Left ventricle myocardium inferior (tissue), 1 donor: ENCODE data around the gene LSM14B. TPM values are rescaled to one million over a fixed set of nuclear protein-coding genes. Genes with fewer than 3 reads are reported as not detected.

Source experiments
- DNase-seq: peaks from one replicate; pipeline ENCODE4 v3.0.0-alpha.2; 2020
- H3K27ac ChIP-seq: fragments of 200-600 bp; replicated peaks from 2 replicates; pipeline ENCODE4 v1.8.0; 2021
- H3K27me3 ChIP-seq: fragments of 200-600 bp; 2 replicates; pipeline ENCODE4 v1.8.0; 2021; ENCODE audit warnings: low read depth
- H3K36me3 ChIP-seq: fragments of 200-600 bp; 2 replicates; pipeline ENCODE4 v1.8.0; 2021
- H3K4me1 ChIP-seq: fragments of 200-600 bp; 2 replicates; pipeline ENCODE4 v1.8.0; 2021
- H3K4me3 ChIP-seq: fragments of 200-600 bp; 2 replicates; pipeline ENCODE4 v1.8.0; 2021; ENCODE audit warnings: mild to moderate bottlenecking, moderate library complexity
- H3K9me3 ChIP-seq: fragments of 200-600 bp; replicated peaks from 2 replicates; pipeline ENCODE4 v1.8.0; 2021
- intact Hi-C: fragments of 100-400 bp; cut with micrococcal nuclease; formaldehyde crosslinking; loops from one replicate; pipeline ENCODE4 v1.11.0; 2022
- total RNA-seq: library from RNA; stranded (reverse); fragmentation: NEBNext Ultra II Directional; extraction: Animal tissue kit (Norgen Biotek cat#: 25700); gene quantifications from one replicate; pipeline ENCODE4 v1.2.1, GENCODE V29; 2021
- TF ChIP-seq, protein P1 (sequence below): fragments of 200-600 bp; IDR thresholded peaks from 2 replicates; pipeline ENCODE4 v1.8.0; 2021; ENCODE audit warnings: antibody characterized with exemption, mild to moderate bottlenecking, borderline replicate concordance
- donor health status: DM: no; HTN: yes; CAD: no; lungs with severe emphysema.

The LSM14B gene
- total RNA-seq, 1 donor from 2014 or later, result 51.6 TPM

DNA sequence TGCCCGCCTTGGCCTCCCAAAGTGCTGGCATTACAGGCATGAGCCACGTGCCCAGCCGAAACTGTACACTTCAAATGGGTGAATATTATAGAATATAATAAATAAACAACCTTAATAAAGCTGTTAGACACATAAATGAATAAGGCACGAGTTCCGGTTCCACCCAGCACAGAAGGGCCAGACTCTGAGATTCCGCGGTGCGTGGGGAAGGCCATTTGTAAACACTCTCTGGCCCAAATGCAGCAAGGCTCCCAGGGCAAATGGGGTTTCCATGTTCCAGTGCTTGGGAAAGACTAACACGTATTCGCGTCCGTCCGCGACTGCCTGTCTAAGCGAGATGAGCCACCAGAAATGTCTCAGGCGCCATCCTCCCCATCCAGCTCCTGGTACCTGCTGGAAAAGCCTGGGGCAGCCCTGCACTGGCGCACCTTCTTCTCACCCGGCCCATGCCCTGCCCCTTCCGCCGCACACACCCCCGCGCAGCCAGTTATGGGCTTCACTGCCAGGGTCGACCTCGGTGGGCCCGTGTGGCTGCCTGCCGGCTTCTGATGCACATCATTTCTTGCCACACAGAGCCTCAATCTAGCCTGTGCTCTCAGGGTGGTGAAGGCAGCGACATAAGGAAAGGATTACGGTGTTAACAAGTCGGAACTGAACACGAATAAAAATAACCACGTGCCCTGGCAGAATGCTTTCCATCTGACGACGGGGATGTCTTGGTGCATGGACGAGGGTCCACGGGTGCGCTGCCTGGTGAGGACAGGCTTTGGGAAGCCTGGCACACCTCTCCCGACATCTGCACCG, 5.5 kb upstream of the LSM14B start:
- no peak for DNase-seq
- no peaks in the 10 kb centered on the region for H3K36me3 ChIP-seq
- TF ChIP-seq, protein P1, sequence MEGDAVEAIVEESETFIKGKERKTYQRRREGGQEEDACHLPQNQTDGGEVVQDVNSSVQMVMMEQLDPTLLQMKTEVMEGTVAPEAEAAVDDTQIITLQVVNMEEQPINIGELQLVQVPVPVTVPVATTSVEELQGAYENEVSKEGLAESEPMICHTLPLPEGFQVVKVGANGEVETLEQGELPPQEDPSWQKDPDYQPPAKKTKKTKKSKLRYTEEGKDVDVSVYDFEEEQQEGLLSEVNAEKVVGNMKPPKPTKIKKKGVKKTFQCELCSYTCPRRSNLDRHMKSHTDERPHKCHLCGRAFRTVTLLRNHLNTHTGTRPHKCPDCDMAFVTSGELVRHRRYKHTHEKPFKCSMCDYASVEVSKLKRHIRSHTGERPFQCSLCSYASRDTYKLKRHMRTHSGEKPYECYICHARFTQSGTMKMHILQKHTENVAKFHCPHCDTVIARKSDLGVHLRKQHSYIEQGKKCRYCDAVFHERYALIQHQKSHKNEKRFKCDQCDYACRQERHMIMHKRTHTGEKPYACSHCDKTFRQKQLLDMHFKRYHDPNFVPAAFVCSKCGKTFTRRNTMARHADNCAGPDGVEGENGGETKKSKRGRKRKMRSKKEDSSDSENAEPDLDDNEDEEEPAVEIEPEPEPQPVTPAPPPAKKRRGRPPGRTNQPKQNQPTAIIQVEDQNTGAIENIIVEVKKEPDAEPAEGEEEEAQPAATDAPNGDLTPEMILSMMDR, result no peak
- peak overlapping the region; percentile 96 for H3K27ac ChIP-seq
- peaks cover 17% of the 10 kb centered on the region for H3K9me3 ChIP-seq
- intact Hi-C loops, result no loop called here
- H3K27me3 ChIP-seq, result peaks cover 45% of the 10 kb centered on the region
- H3K4me3 ChIP-seq, result no peak overlapping the region
- H3K4me1 ChIP-seq, result peaks cover 43% of the 10 kb centered on the region

DNA sequence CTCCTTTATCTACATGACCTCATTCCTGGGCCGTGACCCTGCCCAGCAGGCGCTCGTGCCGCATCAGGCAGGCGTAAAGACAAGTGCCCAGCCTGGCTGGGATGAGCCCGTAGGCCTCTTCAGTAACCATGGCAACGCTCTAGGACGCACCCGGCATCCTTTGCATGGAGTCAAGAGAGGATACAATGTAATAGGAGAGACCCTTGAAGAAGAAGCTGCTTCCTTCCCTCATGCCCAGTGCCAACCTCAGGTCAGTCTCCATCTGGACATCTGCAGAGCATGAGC, 5.0 kb upstream of the LSM14B start:
- Histone ChIP-seq H3K36me3 (no peaks in the 10 kb centered on the region), H3K4me3 (no peak overlapping the region), H3K9me3 (peaks cover 12% of the 10 kb centered on the region), H3K4me1 (peaks cover 43% of the 10 kb centered on the region), H3K27ac (peak overlapping the region; percentile 96), H3K27me3 (peaks cover 45% of the 10 kb centered on the region)
- DNase-seq, result no peak
- intact Hi-C loops, result no loop called here
- TF ChIP-seq, protein P1, result no peak

DNA sequence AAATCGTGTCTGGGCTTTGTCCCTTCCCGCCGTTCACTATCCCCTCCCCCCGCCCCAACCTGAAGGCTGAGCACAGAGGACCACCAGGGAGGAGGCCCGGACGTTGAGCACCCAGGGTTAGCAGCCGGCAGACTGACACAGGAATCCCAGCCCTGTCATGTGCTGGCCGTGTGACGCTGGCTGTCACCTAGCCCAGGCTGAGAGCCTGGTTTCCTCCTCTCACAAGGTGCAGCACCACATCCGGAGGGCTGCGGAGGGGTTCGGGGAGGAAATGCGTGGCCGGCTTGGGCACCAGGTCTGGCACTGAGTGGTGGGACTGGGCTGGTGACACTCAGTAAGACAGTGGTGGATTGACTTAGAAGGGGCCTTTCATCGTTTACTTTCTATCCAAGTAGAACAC, 4.6 kb upstream of the LSM14B start:
- TF ChIP-seq, protein P1, result no peak
- H3K4me1 ChIP-seq, result peaks cover 45% of the 10 kb centered on the region
- no peaks in the 10 kb centered on the region for H3K36me3 ChIP-seq
- intact Hi-C loops, result no loop called here
- peaks cover 8% of the 10 kb centered on the region for H3K9me3 ChIP-seq
- DNase-seq, result peak; percentile 55
- H3K27me3 ChIP-seq, result peaks cover 45% of the 10 kb centered on the region
- peak overlapping the region; percentile 96 for H3K27ac ChIP-seq
- peak overlapping the region; percentile 14 for H3K4me3 ChIP-seq

DNA sequence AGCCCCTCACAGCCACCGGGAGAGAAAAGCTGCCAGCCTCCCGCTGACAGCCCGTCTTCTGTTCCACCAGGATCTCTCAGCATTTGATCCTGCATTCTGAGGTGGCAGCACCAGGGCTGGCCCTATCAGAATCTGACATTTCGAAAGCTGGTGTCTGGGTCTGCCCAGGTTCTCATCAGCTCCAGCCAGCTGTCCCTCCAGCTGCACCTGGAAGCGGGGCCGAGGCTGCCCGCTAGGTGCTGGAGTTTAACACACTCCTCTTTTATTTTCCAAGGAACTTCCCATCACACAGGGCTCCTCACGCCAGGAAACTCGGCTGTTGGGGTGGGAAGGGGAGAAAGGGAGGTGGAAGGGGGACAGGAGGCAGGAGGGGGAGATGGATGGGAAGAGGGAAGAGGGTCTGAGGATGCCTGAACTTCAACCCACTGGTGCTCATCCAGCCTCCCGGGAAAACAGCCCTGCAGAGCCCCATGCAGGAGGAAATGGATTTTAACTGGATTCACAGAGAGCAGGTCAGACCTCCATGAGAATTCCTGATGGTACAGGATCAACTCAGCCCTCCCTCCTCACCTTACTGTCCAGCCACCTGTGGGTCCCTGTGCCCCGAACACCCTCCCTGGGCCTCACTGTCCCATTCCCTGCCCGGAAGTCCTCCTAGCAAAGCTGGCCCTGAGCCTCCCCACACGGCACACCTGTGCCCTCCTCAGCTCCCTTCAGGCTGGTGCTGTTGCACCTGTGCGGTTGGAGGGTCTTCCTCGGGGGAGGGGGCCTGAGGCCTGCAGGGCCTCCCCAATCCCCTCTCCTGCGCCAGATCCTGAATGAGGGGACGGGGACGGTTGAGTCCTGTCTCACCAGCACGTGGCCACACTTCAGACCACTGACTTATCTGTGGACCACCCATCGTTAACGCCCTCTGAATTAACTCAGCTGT, 3.9 kb upstream of the LSM14B start:
- peaks cover 45% of the 10 kb centered on the region for H3K27me3 ChIP-seq
- no peaks in the 10 kb centered on the region for H3K36me3 ChIP-seq
- TF ChIP-seq, protein P1, result no peak
- peaks cover under 1% of the 10 kb centered on the region for H3K9me3 ChIP-seq
- H3K4me3 ChIP-seq, result peak overlapping the region; percentile 14
- H3K27ac ChIP-seq, result peak overlapping the region; percentile 96
- intact Hi-C loops, result no loop called here
- DNase-seq, result no peak
- peaks cover 52% of the 10 kb centered on the region for H3K4me1 ChIP-seq

DNA sequence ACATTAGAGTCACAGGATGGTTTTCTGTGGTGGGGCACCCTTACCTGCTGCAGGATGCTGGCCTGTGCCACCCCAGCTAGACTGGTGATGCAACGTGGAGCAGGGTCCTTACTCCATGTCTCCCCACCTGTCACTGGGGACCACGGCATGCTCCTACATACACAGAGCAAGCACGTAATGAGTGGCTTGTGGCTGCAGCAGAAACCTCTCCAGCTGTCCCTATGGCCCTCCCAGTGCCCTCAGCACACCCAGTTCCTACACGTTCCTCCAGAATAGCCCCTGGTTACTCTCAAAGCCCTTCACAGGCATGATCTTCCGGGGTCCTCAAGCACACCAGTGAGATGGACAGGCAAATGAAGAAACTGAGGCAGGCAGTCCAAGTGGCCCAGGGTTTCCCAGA, 3.2 kb upstream of the LSM14B start:
- peak overlapping the region; percentile 96 for H3K27ac ChIP-seq
- TF ChIP-seq, protein P1, result no peak
- H3K27me3 ChIP-seq, result peaks cover 45% of the 10 kb centered on the region
- H3K4me1 ChIP-seq, result peaks cover 59% of the 10 kb centered on the region
- H3K9me3 ChIP-seq, result no peaks in the 10 kb centered on the region
- no peak for DNase-seq
- no peak overlapping the region for H3K4me3 ChIP-seq
- intact Hi-C loops, result no loop called here
- no peaks in the 10 kb centered on the region for H3K36me3 ChIP-seq
